ENCODE measurements around the gene NKAIN2. TPM values are rescaled to one million over a fixed set of nuclear protein-coding genes. Genes with fewer than 3 reads are reported as not detected.
A peak's percentile ranks its signal among the peaks of the same experiment; 100 is the strongest.

Gene NKAIN2
- total RNA-seq, 1 experiment from 2014 or later: not detected

- in situ Hi-C loops (cut with HindIII; ENCODE audit: low sequenced_read_pairs): no loop called here
- no peak for DNase-seq (ENCODE audit: low spot score)
Observed at GRCh38 chr6:124490122-124490521, 686.5 kb downstream of the NKAIN2 start.

GRCh38 chr6:124493259-124493658 lies 689.6 kb downstream of the NKAIN2 start:
- in situ Hi-C loops (cut with HindIII; ENCODE audit: low sequenced_read_pairs): no loop called here

GRCh38 chr6:124494956-124495664 lies 691.4 kb downstream of the NKAIN2 start:
- no peak for DNase-seq (ENCODE audit: low spot score)
- in situ Hi-C loops (cut with HindIII; ENCODE audit: low sequenced_read_pairs): no loop called here

More at GRCh38 chr6:124493259-124493658, 689.6 kb downstream of the NKAIN2 start:
- DNase-seq (ENCODE audit: low spot score): no peak

GRCh38 chr6:124495665-124496190 lies 692.1 kb downstream of the NKAIN2 start:
- in situ Hi-C loops (cut with HindIII; ENCODE audit: low sequenced_read_pairs): no loop called here
- DNase-seq (ENCODE audit: low spot score): peak; percentile 33

- in situ Hi-C loops (cut with HindIII; ENCODE audit: low sequenced_read_pairs): no loop called here
- DNase-seq (ENCODE audit: low spot score): no peak
Observed at GRCh38 chr6:124496334-124496733, 692.7 kb downstream of the NKAIN2 start.

- in situ Hi-C loops (cut with HindIII; ENCODE audit: low sequenced_read_pairs): no loop called here
- peak; percentile 84 for DNase-seq (ENCODE audit: low spot score)
Observed at GRCh38 chr6:124512431-124512830, 708.8 kb downstream of the NKAIN2 start.

- DNase-seq (ENCODE audit: low spot score): no peak
- in situ Hi-C loops (cut with HindIII; ENCODE audit: low sequenced_read_pairs): no loop called here
Observed at GRCh38 chr6:124517339-124517738, 713.7 kb downstream of the NKAIN2 start.

- in situ Hi-C loops (cut with HindIII; ENCODE audit: low sequenced_read_pairs): no loop called here
- DNase-seq (ENCODE audit: low spot score): no peak
Observed at GRCh38 chr6:124520514-124520913, 716.8 kb downstream of the NKAIN2 start.

GRCh38 chr6:124522335-124522734 lies 718.7 kb downstream of the NKAIN2 start:
- no peak for DNase-seq (ENCODE audit: low spot score)
- in situ Hi-C loops (cut with HindIII; ENCODE audit: low sequenced_read_pairs): no loop called here

- in situ Hi-C loops (cut with HindIII; ENCODE audit: low sequenced_read_pairs): no loop called here
- DNase-seq (ENCODE audit: low spot score): no peak
Observed at GRCh38 chr6:124524491-124525200, 721.0 kb downstream of the NKAIN2 start.

GRCh38 chr6:124530926-124531325 lies 727.3 kb downstream of the NKAIN2 start:
- in situ Hi-C loops (cut with HindIII; ENCODE audit: low sequenced_read_pairs): no loop called here
- no peak for DNase-seq (ENCODE audit: low spot score)

- no peak for DNase-seq (ENCODE audit: low spot score)
- in situ Hi-C loops (cut with HindIII; ENCODE audit: low sequenced_read_pairs): no loop called here
Observed at GRCh38 chr6:124535299-124535698, 731.6 kb downstream of the NKAIN2 start.

- peak; percentile 58 for DNase-seq (ENCODE audit: low spot score)
- in situ Hi-C loops (cut with HindIII; ENCODE audit: low sequenced_read_pairs): no loop called here
Observed at GRCh38 chr6:124535746-124536145, 732.1 kb downstream of the NKAIN2 start.

GRCh38 chr6:124536157-124536841 lies 732.6 kb downstream of the NKAIN2 start:
- DNase-seq (ENCODE audit: low spot score): peak; percentile 8
- in situ Hi-C loops (cut with HindIII; ENCODE audit: low sequenced_read_pairs): no loop called here

GRCh38 chr6:124536842-124537191 lies 733.2 kb downstream of the NKAIN2 start:
- in situ Hi-C loops (cut with HindIII; ENCODE audit: low sequenced_read_pairs): no loop called here
- DNase-seq (ENCODE audit: low spot score): no peak

GRCh38 chr6:124539096-124539495 lies 735.4 kb downstream of the NKAIN2 start:
- in situ Hi-C loops (cut with HindIII; ENCODE audit: low sequenced_read_pairs): no loop called here
- DNase-seq (ENCODE audit: low spot score): no peak

GRCh38 chr6:124541573-124541972 lies 737.9 kb downstream of the NKAIN2 start:
- in situ Hi-C loops (cut with HindIII; ENCODE audit: low sequenced_read_pairs): no loop called here
- no peak for DNase-seq (ENCODE audit: low spot score)

GRCh38 chr6:124546601-124547000 lies 742.9 kb downstream of the NKAIN2 start:
- in situ Hi-C loops (cut with HindIII; ENCODE audit: low sequenced_read_pairs): no loop called here
- no peak for DNase-seq (ENCODE audit: low spot score)

- DNase-seq (ENCODE audit: low spot score): no peak
- in situ Hi-C loops (cut with HindIII; ENCODE audit: low sequenced_read_pairs): no loop called here
Observed at GRCh38 chr6:124551711-124552233, 748.1 kb downstream of the NKAIN2 start.

- in situ Hi-C loops (cut with HindIII; ENCODE audit: low sequenced_read_pairs): no loop called here
- DNase-seq (ENCODE audit: low spot score): no peak
Observed at GRCh38 chr6:124557873-124558272, 754.2 kb downstream of the NKAIN2 start.

All from G401 (cell line).